Measurements from ENCODE around the gene AANAT. TPM values are rescaled to one million over a fixed set of nuclear protein-coding genes. Genes with fewer than 3 reads are reported as not detected.

The AANAT gene
- total RNA-seq, 4 donors from 2014 or later = not detected

GRCh38 chr17:76517638-76518038 lies 50.2 kb downstream of the AANAT start:
- Histone ChIP-seq H3K36me3 (no peaks in the 10 kb centered on the region), H3K4me1 (peaks cover 0 to 16% (median 0%) of the 10 kb centered on the region in 3 donors), H3K27ac (no peak overlapping the region), H3K27me3 (peaks cover 29% of the 10 kb centered on the region), H3K9me3 (no peaks in the 10 kb centered on the region), H3K4me3 (no peak overlapping the region)
- WGBS, 2 donors (ENCODE audit: low coverage in 1 of 2) = no CpG with 5 or more reads among the region's 11 CpGs
- TF ChIP-seq CTCF (IDR thresholded peaks at IDR 0.05) (no peak), POLR2AphosphoS5 (IDR thresholded peaks at IDR 0.05) (no peak), POLR2A (IDR thresholded peaks at IDR 0.05) (no peak), EP300 (IDR thresholded peaks at IDR 0.05) (no peak)
- no peak for ATAC-seq

- Histone ChIP-seq H3K4me3 (no peak overlapping the region), H3K4me1 (peaks cover 0 to 25% (median 5%) of the 10 kb centered on the region in 3 donors), H3K9me3 (no peaks in the 10 kb centered on the region), H3K27ac (no peak overlapping the region), H3K36me3 (no peaks in the 10 kb centered on the region), H3K27me3 (peaks cover 29% of the 10 kb centered on the region)
- WGBS, 2 donors (ENCODE audit: low coverage in 1 of 2) = 64 to 81% methylated on average over 6 to 13 of the region's 15 CpGs
- TF ChIP-seq EP300 (IDR thresholded peaks at IDR 0.05) (no peak), POLR2AphosphoS5 (IDR thresholded peaks at IDR 0.05) (no peak), CTCF (IDR thresholded peaks at IDR 0.05) (no peak), POLR2A (IDR thresholded peaks at IDR 0.05) (no peak)
- no peak for ATAC-seq
Observed at GRCh38 chr17:76519048-76519966, 51.9 kb downstream of the AANAT start.

Other genes starting within 250 kb of the AANAT start
- 1 to 10 TPM; 2.5 to 8.1 (median 3.3) TPM for gene RNF157, start 227.1 kb upstream of the AANAT start, total RNA-seq
- gene UBALD2, start 202.3 kb upstream of the AANAT start, total RNA-seq = 1 to 10 TPM; 6.1 to 8.8 (median 8.4) TPM
- 1 to 10 TPM; 1.7 to 2.7 (median 2.0) TPM for gene QRICH2, start 159.3 kb upstream of the AANAT start, total RNA-seq
- gene PRPSAP1, start 113.7 kb upstream of the AANAT start, total RNA-seq = 10 to 100 TPM; 44.7 to 48.5 (median 46.6) TPM
- 10 to 100 TPM; 14.7 to 29.2 (median 18.9) TPM for gene SPHK1, start 83.0 kb upstream of the AANAT start, total RNA-seq
- gene UBE2O, start 14.5 kb upstream of the AANAT start, total RNA-seq = 10 to 100 TPM; 13.0 to 19.8 (median 15.2) TPM
- gene RHBDF2, start 33.8 kb downstream of the AANAT start, total RNA-seq = 10 to 100 TPM in 1 of 4 donors, 1 to 10 TPM in 3; 7.3 to 20.5 (median 8.5) TPM
- gene CYGB, start 70.1 kb downstream of the AANAT start, total RNA-seq = 10 to 100 TPM; 12.6 to 23.2 (median 18.8) TPM
- gene PRCD, start 72.4 kb downstream of the AANAT start, total RNA-seq = 10 to 100 TPM in 1 of 4 donors, 1 to 10 TPM in 2, under 1 TPM in 1; 0.57 to 11.2 (median 2.3) TPM
- gene ST6GALNAC2, start 118.3 kb downstream of the AANAT start, total RNA-seq = 10 to 100 TPM in 2 of 4 donors, 1 to 10 TPM in 2; 5.4 to 27.1 (median 10.6) TPM
- 1 to 10 TPM in 3 of 4 donors, under 1 TPM in 1; 0.47 to 9.6 (median 3.7) TPM for gene ST6GALNAC1, start 176.2 kb downstream of the AANAT start, total RNA-seq
- 100 to 1,000 TPM; 333 to 451 (median 412) TPM for gene MXRA7, start 243.4 kb downstream of the AANAT start, total RNA-seq

Measured in gastroesophageal sphincter (tissue), 4 donors.